OCI-LY7 (cell line): Measurements from ENCODE around the gene TBX4. TPM values are rescaled to one million over a fixed set of nuclear protein-coding genes. Genes with fewer than 3 reads are reported as not detected.
A peak's percentile ranks its signal among the peaks of the same experiment; 100 is the strongest.
"Not testable (repeated sequence)": the region's sequence is repeated elsewhere in the genome, so short reads cannot be mapped to it uniquely, and the experiment has no call there.

Source experiments
- BruUV-seq: library from RNA; stranded (reverse); fragments of 400-500 nt; replicated peaks from 2 replicates; lab custom pipeline; 2021; lab: Mats Ljungman, UMichigan
- CTCF ChIA-PET: fragments of 300-600 bp; sonication (Branson Sonifier 250); formaldehyde crosslinking; loops from one replicate; lab custom pipeline; 2022; ENCODE audit warnings: antibody characterized with exemption; ENCODE audit not compliant: unreplicated experiment; lab: Charles Lee
- POLR2A ChIA-PET: fragments of 300-600 bp; sonication (Branson Sonifier 250); formaldehyde crosslinking; loops from one replicate; lab custom pipeline; 2022; ENCODE audit warnings: antibody characterized with exemption; lab: Charles Lee
- DNase-seq: peaks from one replicate; pipeline ENCODE4 v3.0.0-alpha.2; 2015; ENCODE audit warnings: low spot score
- H2AFZ ChIP-seq: fragments of 200-600 bp; sonication (generic), shearing (Covaris generic); 2 replicates; pipeline ENCODE4 v1.6.1; 2014; ENCODE audit warnings: mild to moderate bottlenecking, antibody characterized with exemption, low read length, moderate library complexity
- H3K27ac ChIP-seq: fragments of 200-600 bp; sonication (generic); 2 replicates; pipeline ENCODE4 v1.5.1; 2014; ENCODE audit warnings: mixed run types, low read depth, mild to moderate bottlenecking, moderate library complexity, low read length, inconsistent platforms; ENCODE audit not compliant: poor library complexity, severe bottlenecking
- H3K36me3 ChIP-seq: fragments of 200-600 bp; sonication (generic); 2 replicates; pipeline ENCODE4 v1.6.1; 2014; ENCODE audit warnings: mild to moderate bottlenecking, antibody characterized with exemption, low read length, moderate library complexity, mixed read lengths; ENCODE audit not compliant: insufficient read depth
- H3K4me1 ChIP-seq: fragments of 200-600 bp; sonication (generic); 2 replicates; pipeline ENCODE4 v1.5.1; 2014; ENCODE audit warnings: mild to moderate bottlenecking, low read length; ENCODE audit not compliant: insufficient read depth, poor library complexity, severe bottlenecking
- H3K4me2 ChIP-seq: fragments of 200-600 bp; sonication (generic); 2 replicates; pipeline ENCODE4 v1.6.1; 2014; ENCODE audit warnings: mild to moderate bottlenecking, low read length
- H3K4me3 ChIP-seq: fragments of 200-600 bp; sonication (generic); 2 replicates; pipeline ENCODE4 v1.5.1; 2014; ENCODE audit warnings: mild to moderate bottlenecking, low read depth, low read length; ENCODE audit not compliant: poor library complexity, severe bottlenecking
- H3K79me2 ChIP-seq: fragments of 200-600 bp; sonication (generic); 2 replicates; pipeline ENCODE4 v1.6.1; 2016; ENCODE audit warnings: low read depth, mild to moderate bottlenecking, low read length, moderate library complexity, mixed read lengths; ENCODE audit not compliant: insufficient read depth
- H3K9me2 ChIP-seq: fragments of 200-600 bp; sonication (generic); 2 replicates; pipeline ENCODE4 v1.6.1; 2016; ENCODE audit warnings: mild to moderate bottlenecking, low read length, mixed read lengths; ENCODE audit not compliant: insufficient read depth
- H3K9me3 ChIP-seq: fragments of 200-600 bp; sonication (generic); 2 replicates; pipeline ENCODE4 v1.6.1; 2014; ENCODE audit warnings: mild to moderate bottlenecking, mixed run types, low read length, mixed read lengths
- H4K20me1 ChIP-seq: fragments of 200-600 bp; sonication (generic); 2 replicates; pipeline ENCODE4 v1.6.1; 2014; ENCODE audit warnings: mild to moderate bottlenecking, antibody characterized with exemption, low read length, moderate library complexity, mixed read lengths; ENCODE audit not compliant: insufficient read depth
- CTCF ChIP-seq: fragments of 200-600 bp; sonication (generic); conservative IDR thresholded peaks from 2 replicates; pipeline ENCODE4 v1.5.1; 2014; ENCODE audit warnings: mild to moderate bottlenecking, antibody characterized with exemption, low read length, moderate library complexity, mixed read lengths
- EZH2phosphoT487 ChIP-seq: fragments of 200-600 bp; sonication (generic); IDR thresholded peaks from 2 replicates; pipeline ENCODE4 v1.6.1; 2018; ENCODE audit warnings: low read depth, borderline replicate concordance, mild to moderate bottlenecking, mixed run types, antibody characterized with exemption, low read length, moderate library complexity, mixed read lengths
- intact Hi-C: fragments of 100-400 bp; cut with micrococcal nuclease; formaldehyde crosslinking; loops from one replicate; pipeline ENCODE4 v1.10.0; 2022; ENCODE audit not compliant: unreplicated experiment
- total RNA-seq, 2 experiments: library from RNA; depleted of rRNA in 1 of 2; stranded (reverse); fragments of >200 nt in 1 of 2; shearing (Covaris generic) in 1 of 2; gene quantifications; 2 replicates each; pipeline ENCODE4 v1.2.3, GENCODE V29; 2014 to 2022

The TBX4 gene
- total RNA-seq, 2 experiments from 2014 or later = not detected

- ChIA-PET POLR2A (interaction anchor here (0.6 kb wide), 1 partner anchor 1242 kb away, joined by 3 read pairs; no protein-coding TSS in a partner anchor), CTCF (no interaction called here)
- no peak overlapping the region for H2AFZ ChIP-seq
- H3K27ac ChIP-seq = no peak overlapping the region
- no peak for DNase-seq
- BruUV-seq = no TSS peak
- TF ChIP-seq CTCF (no peak), EZH2phosphoT487 (no peak)
- H3K79me2 ChIP-seq = no peaks in the 10 kb centered on the region
- H4K20me1 ChIP-seq = no peaks in the 10 kb centered on the region
- H3K4me1 ChIP-seq = no peaks in the 10 kb centered on the region
- no peaks in the 10 kb centered on the region for H3K9me3 ChIP-seq
- no peak overlapping the region for H3K4me2 ChIP-seq
- no peaks in the 10 kb centered on the region for H3K36me3 ChIP-seq
- H3K4me3 ChIP-seq = no peak overlapping the region
- intact Hi-C loops = no loop called here
- no peaks in the 10 kb centered on the region for H3K9me2 ChIP-seq
Measured at GRCh38 chr17:61490540-61490975, 38.3 kb downstream of the TBX4 start.

GRCh38 chr17:61491981-61492380 lies 39.8 kb downstream of the TBX4 start:
- H3K79me2 ChIP-seq = no peaks in the 10 kb centered on the region
- no TSS peak for BruUV-seq
- no peak overlapping the region for H3K4me3 ChIP-seq
- H3K4me1 ChIP-seq = no peaks in the 10 kb centered on the region
- no peaks in the 10 kb centered on the region for H3K9me3 ChIP-seq
- no peak overlapping the region for H3K27ac ChIP-seq
- H4K20me1 ChIP-seq = no peaks in the 10 kb centered on the region
- ChIA-PET POLR2A (no interaction called here), CTCF (no interaction called here)
- H3K9me2 ChIP-seq = no peaks in the 10 kb centered on the region
- H3K4me2 ChIP-seq = no peak overlapping the region
- DNase-seq = no peak
- intact Hi-C loops = no loop called here
- H3K36me3 ChIP-seq = no peaks in the 10 kb centered on the region
- TF ChIP-seq CTCF (no peak), EZH2phosphoT487 (no peak)
- no peak overlapping the region for H2AFZ ChIP-seq

DNA sequence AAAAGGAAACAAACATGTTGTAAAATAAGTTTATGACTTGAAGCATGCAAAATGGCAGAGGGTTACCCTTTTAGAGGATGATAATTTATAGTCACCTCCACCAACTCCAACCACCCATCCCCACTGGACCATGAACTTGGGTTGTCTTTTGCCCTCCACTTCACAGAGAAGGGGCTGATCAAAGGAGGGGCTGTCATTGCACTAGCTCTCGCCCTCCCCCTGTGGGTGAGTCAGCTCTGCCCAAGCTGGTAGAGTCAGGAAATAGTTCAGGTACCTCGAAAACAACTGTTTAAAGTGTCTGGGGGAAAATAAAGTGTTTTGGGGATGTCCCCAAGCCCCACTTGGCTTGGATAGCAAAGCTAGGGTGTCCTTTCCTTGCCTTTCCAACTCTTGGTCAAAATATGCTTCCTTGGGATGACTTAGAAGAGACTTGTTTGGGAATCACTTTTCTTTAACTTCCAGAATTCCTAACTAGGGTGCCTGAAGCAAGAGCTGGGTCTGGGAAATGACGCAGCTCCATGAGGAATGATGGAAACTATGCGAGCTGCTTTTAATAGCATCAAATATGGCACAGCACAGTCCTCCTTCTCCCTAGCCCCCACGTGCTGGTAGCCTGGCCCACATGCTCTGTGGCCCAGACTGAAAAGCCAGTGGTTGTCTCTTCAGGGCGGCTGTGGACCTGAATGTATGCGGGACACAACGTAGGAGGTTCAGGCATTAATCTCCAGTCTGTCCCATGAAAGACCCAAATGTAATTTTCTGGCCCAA lies 40.7 kb downstream of the TBX4 start:
- H4K20me1 ChIP-seq = no peaks in the 10 kb centered on the region
- no peaks in the 10 kb centered on the region for H3K9me2 ChIP-seq
- H3K36me3 ChIP-seq = no peaks in the 10 kb centered on the region
- DNase-seq = no peak
- POLR2A ChIA-PET = no interaction called here
- no peaks in the 10 kb centered on the region for H3K9me3 ChIP-seq
- CTCF ChIA-PET = no interaction called here
- TF ChIP-seq EZH2phosphoT487 (no peak), CTCF (0 out of 2 replicates have a peak, but pooled peaks have one; percentile 36)
- intact Hi-C loops = no loop called here
- H3K79me2 ChIP-seq = no peaks in the 10 kb centered on the region
- no peak overlapping the region for H3K27ac ChIP-seq
- no TSS peak for BruUV-seq
- H2AFZ ChIP-seq = 0 out of 2 replicates have a peak overlapping the region, but pooled peaks have one; percentile 42
- no peak overlapping the region for H3K4me2 ChIP-seq
- H3K4me3 ChIP-seq = no peak overlapping the region
- no peaks in the 10 kb centered on the region for H3K4me1 ChIP-seq

DNA sequence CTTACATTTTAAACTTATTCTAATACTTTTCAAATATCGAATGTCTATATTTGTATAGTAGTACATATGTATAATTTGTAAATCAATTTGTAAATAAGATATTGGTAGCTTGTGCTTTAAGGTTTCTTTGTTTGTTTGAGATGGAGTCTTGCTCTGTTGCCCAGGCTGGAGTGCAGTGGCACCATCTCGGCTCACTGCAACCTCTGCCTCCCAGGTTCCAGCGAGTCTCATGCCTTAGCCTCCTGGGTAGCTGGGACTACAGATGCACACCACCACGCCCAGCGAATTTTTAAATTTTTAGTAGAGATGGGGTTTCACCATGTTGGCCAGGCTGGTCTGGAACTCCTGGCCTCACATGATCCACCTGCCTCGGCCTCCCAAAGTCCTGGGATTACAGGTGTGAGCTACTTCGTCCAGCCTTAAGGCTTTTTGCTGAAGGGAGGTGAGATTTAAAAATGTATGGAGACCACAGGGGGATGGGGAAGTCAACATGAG lies 41.7 kb downstream of the TBX4 start:
- BruUV-seq, H2AFZ ChIP-seq, H3K4me1 ChIP-seq, CTCF ChIA-PET, H3K36me3 ChIP-seq, H3K4me3 ChIP-seq, H3K27ac ChIP-seq, intact Hi-C loops, H3K4me2 ChIP-seq, DNase-seq, H3K9me2 ChIP-seq, H3K9me3 ChIP-seq, H3K79me2 ChIP-seq, H4K20me1 ChIP-seq: not testable (repeated sequence)
- POLR2A ChIA-PET = interaction anchor here (0.7 kb wide), 1 partner anchor 24 kb away, joined by 4 read pairs; no protein-coding TSS in a partner anchor
